HL-60 (cell line): ENCODE data around the gene RAP1GAP.

ENCODE experiments used
- POLR2AphosphoS5 ChIP-seq: IDR thresholded peaks from 2 replicates; pipeline ENCODE4 v1.6.1; 2012; ENCODE audit warnings: low read depth
- SPI1 ChIP-seq: IDR thresholded peaks from 2 replicates; pipeline ENCODE4 v1.6.1; 2012; ENCODE audit warnings: low read depth, mild to moderate bottlenecking, borderline replicate concordance
- TF ChIP-seq, protein P1 (sequence below): IDR thresholded peaks from one replicate; pipeline ENCODE4 v1.5.1; 2011; ENCODE audit warnings: low read length, control low read depth, inconsistent platforms; ENCODE audit not compliant: insufficient read depth

DNA sequence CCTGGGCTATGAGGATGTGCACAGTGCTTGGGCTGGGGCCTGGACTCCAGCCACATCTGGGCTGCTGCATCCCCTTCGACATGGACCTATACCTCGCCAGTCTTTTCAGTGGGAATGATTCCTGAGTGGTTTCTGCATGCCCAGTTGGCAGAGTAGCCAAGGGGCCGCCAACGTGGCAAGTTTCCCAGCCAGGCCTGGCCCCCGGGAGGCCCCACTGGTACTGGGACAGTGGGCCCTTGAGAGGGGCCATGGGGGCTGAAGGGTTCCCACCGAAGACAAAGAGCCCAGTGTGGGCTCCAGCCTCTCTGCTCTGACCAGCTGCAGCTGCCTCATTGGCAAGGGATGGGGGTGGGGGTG, 15.4 kb downstream of the RAP1GAP start:
- TF ChIP-seq, protein P1, sequence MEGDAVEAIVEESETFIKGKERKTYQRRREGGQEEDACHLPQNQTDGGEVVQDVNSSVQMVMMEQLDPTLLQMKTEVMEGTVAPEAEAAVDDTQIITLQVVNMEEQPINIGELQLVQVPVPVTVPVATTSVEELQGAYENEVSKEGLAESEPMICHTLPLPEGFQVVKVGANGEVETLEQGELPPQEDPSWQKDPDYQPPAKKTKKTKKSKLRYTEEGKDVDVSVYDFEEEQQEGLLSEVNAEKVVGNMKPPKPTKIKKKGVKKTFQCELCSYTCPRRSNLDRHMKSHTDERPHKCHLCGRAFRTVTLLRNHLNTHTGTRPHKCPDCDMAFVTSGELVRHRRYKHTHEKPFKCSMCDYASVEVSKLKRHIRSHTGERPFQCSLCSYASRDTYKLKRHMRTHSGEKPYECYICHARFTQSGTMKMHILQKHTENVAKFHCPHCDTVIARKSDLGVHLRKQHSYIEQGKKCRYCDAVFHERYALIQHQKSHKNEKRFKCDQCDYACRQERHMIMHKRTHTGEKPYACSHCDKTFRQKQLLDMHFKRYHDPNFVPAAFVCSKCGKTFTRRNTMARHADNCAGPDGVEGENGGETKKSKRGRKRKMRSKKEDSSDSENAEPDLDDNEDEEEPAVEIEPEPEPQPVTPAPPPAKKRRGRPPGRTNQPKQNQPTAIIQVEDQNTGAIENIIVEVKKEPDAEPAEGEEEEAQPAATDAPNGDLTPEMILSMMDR = no peak
- TF ChIP-seq SPI1 = no peak
- TF ChIP-seq POLR2AphosphoS5 = no peak
